VCaP (cell line): ENCODE results near the gene SLC8A1.

Source experiments
- H3K27ac ChIP-seq: fragments of 450-650 bp; 2 replicates; pipeline ENCODE4 v1.5.1; 2017
- TF ChIP-seq, protein P1 (sequence below): fragments of 450-650 bp; conservative IDR thresholded peaks from 2 replicates; pipeline ENCODE4 v1.5.1; 2017; ENCODE audit warnings: mild to moderate bottlenecking, moderate library complexity

SLC8A1 gene

DNA sequence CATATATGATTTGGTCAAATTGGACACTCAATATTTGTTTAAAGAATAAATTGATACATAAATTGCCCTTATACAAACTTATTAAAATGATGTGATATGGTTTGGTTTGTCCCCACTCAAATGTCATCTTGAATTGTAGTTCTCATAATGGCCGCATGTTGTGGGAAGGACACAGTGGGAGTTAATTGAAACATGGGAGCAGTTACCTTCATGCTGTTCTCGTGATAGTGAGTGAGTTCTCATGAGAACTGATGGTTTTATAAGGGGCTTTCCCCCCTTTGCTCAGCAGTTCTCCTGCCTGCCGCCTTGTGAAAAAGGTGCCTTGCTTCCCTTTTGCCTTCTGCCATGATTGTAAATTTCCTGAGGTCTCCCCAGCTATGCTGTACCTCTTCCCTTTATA, 34.0 kb upstream of the SLC8A1 start:
- H3K27ac ChIP-seq, result no peak overlapping the region
- TF ChIP-seq, protein P1, sequence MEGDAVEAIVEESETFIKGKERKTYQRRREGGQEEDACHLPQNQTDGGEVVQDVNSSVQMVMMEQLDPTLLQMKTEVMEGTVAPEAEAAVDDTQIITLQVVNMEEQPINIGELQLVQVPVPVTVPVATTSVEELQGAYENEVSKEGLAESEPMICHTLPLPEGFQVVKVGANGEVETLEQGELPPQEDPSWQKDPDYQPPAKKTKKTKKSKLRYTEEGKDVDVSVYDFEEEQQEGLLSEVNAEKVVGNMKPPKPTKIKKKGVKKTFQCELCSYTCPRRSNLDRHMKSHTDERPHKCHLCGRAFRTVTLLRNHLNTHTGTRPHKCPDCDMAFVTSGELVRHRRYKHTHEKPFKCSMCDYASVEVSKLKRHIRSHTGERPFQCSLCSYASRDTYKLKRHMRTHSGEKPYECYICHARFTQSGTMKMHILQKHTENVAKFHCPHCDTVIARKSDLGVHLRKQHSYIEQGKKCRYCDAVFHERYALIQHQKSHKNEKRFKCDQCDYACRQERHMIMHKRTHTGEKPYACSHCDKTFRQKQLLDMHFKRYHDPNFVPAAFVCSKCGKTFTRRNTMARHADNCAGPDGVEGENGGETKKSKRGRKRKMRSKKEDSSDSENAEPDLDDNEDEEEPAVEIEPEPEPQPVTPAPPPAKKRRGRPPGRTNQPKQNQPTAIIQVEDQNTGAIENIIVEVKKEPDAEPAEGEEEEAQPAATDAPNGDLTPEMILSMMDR, result no peak; the same call in 1 of the 2 replicates

DNA sequence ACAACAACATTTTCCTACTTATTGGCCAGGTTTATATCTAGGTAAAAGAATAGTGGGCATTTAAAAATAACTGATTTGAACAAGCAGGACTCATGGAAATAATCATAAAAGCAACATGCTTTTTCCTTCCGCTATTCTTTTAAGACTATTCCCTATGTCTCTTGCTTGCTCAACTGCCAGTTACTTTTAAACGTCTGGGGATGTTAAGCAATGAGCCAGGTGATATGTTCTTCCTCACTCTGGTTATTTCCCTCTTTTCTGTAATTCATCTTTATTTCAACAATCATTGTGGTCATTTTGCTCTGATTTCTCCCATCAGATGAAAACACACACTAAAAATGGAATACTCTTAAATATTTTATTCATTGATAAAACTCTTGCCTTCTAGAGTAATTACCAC, 33.4 kb upstream of the SLC8A1 start:
- TF ChIP-seq, protein P1, result no peak

DNA sequence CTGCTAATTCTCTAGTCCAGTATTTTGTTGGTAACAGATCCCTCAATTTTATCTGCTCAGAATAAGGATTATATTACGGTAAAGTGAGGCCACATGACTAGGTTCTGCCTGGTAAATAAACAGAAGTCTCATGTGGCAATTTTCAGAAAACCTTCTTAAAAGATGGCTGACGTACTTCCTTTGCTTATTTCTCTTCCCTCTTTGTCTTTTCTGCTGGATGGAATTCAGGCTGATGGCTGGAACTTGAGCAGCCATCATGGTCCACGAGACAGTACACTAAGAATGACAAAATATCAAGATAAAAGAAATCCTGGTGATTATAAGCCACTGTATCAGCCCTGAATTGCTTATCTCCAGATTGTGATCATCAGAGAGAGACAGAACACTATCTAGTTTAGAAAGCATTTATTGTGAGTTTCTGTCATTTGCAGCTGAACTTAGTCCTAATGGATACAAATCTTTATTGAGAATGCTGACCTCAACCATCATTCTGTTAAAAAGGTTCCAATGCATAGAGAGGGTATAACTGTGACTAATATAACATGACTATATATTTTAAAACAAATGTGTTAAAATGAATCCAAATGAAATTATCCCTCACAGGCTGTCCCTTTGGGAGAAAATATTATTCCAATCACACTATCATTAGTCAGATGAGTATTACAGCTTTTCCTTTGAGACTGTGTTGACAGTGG, 31.8 kb upstream of the SLC8A1 start:
- H3K27ac ChIP-seq, result no peak overlapping the region
- TF ChIP-seq, protein P1, result no peak

More for the DNA sequence above, 33.4 kb upstream of the SLC8A1 start:
- no peak overlapping the region for H3K27ac ChIP-seq

DNA sequence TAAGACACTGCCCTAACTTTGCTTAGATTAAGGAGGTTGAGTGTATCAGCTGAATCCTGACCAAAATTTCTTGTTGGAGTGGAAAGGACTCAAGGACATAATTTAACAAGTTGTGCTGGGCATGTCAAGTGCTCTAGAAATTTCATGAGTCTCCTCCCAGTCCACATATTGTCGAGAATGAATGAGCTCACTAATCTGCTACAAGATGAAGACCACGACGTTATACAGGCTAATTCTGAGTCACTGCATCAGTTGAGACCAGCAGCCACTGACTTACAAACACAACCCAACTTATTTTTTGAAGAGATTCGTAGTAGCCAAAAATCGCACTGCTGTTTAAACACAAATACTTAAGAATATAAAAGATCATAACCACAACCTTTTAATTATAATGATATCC, 28.7 kb upstream of the SLC8A1 start:
- TF ChIP-seq, protein P1, result no peak
- no peak overlapping the region for H3K27ac ChIP-seq

DNA sequence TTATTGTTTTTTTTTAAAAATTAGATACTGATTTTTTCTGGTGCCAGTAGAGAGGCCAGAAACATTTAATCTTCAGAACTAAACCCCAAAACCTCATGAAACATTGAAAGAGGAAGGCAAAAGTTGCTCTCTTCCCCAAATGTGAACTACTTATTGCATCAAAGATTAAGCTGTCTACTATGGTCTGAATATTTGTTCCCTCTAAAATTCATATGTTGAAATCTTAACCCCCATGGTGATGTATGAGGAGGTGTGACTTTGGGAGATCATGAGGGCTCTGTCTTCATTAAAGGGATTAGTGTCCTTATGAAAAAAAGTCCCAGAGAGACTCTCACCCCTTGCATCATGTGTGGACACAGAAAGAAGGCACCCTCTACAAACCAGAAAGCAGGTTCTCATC, 28.2 kb upstream of the SLC8A1 start:
- TF ChIP-seq, protein P1, result no peak
- H3K27ac ChIP-seq, result no peak overlapping the region

DNA sequence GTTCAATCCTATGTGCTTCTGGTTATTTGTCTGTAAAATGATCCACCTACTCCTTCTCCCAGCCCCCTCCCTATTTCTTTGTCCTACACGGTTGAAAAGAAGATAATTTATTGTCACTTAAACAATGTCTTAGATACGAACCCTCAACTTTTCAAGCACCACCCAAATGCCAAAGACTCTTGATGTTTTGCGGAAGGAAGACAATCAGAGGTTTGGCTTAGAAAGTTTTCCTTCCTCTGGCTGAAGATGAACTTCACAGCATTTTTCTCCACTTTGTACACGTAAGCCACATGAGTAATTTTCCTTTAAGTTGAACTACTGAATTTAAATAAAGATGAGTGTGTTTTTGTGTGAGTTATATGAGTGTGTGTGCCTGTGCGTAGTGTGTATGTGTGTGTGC, 25.5 kb upstream of the SLC8A1 start:
- no peak overlapping the region for H3K27ac ChIP-seq
- TF ChIP-seq, protein P1, result no peak

DNA sequence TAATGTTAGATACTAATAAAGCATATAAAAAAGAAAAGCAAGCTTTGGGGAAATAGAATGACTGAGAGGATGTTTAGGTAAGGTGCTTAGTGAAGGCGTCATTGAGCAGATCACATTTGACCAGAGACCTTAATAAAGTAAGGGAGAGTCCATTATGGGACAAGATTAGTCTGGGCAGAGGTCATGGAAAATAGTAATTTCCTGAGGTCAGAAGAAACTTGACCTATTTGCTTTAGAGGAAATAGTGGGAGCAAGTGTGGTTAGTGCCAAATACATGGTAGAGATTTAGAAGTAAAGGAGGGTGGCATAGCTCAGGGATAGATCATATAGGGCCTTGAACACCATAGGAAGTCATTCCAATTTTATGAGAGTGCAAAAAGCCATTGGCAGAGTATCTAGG, 24.5 kb upstream of the SLC8A1 start:
- TF ChIP-seq, protein P1, result no peak
- no peak overlapping the region for H3K27ac ChIP-seq
